PC-9 (cell line): ENCODE data around the gene CPNE4. TPM values are rescaled to one million over a fixed set of nuclear protein-coding genes. Genes with fewer than 3 reads are reported as not detected.

ENCODE experiments used
- BruUV-seq: library from RNA; stranded (reverse); fragments of 400-500 nt; replicated peaks from 2 replicates; lab custom pipeline; 2021; lab: Mats Ljungman, UMichigan
- CTCF ChIA-PET: fragments of 300-600 bp; sonication (Branson Sonifier 250); formaldehyde crosslinking; loops from one replicate; lab custom pipeline; 2022; ENCODE audit warnings: antibody characterized with exemption; lab: Charles Lee
- POLR2A ChIA-PET: fragments of 300-600 bp; sonication (Branson Sonifier 250); formaldehyde crosslinking; loops from one replicate; lab custom pipeline; 2022; ENCODE audit warnings: antibody characterized with exemption; ENCODE audit not compliant: unreplicated experiment; lab: Charles Lee
- DNase-seq, 2 experiments: peaks; one replicate each; pipeline versions ENCODE4 v3.0.0 to v3.0.0-alpha.2; 2015 to 2022; ENCODE audit warnings: mixed read lengths in 1 of 2
- H2AFZ ChIP-seq: fragments of 200-600 bp; sonication (generic); 2 replicates; pipeline ENCODE4 v1.8.1; 2017; ENCODE audit warnings: antibody characterized with exemption
- H3F3A ChIP-seq: fragments of 200-600 bp; sonication (generic); 2 replicates; pipeline ENCODE4 v1.8.1; 2017; ENCODE audit warnings: antibody characterized with exemption, mild to moderate bottlenecking, low read depth; ENCODE audit not compliant: insufficient read depth
- H3K27ac ChIP-seq: fragments of 200-600 bp; sonication (generic); 2 replicates; pipeline ENCODE4 v1.6.1; 2016; ENCODE audit warnings: mixed run types
- H3K27me3 ChIP-seq: fragments of 200-600 bp; sonication (generic); 2 replicates; pipeline ENCODE4 v1.6.1; 2016; ENCODE audit warnings: low read depth, mixed run types; ENCODE audit not compliant: insufficient read depth
- H3K36me3 ChIP-seq: fragments of 200-600 bp; sonication (generic); 2 replicates; pipeline ENCODE4 v1.6.1; 2016; ENCODE audit warnings: low read depth, mixed run types
- H3K4me1 ChIP-seq: fragments of 200-600 bp; sonication (generic); replicated peaks from 2 replicates; pipeline ENCODE4 v1.6.1; 2016; ENCODE audit warnings: mixed run types; ENCODE audit not compliant: insufficient read depth
- H3K4me2 ChIP-seq: fragments of 200-600 bp; sonication (generic); 2 replicates; pipeline ENCODE4 v1.6.1; 2017; ENCODE audit warnings: mixed run types
- H3K4me3 ChIP-seq: fragments of 200-600 bp; sonication (generic); 2 replicates; pipeline ENCODE4 v1.6.1; 2016; ENCODE audit warnings: mixed run types
- H3K79me2 ChIP-seq: fragments of 200-600 bp; sonication (generic); 2 replicates; pipeline ENCODE4 v1.6.1; 2017; ENCODE audit warnings: low read depth, mixed run types
- H3K9me2 ChIP-seq: fragments of 200-600 bp; sonication (generic); 2 replicates; pipeline ENCODE4 v1.8.1; 2017; ENCODE audit warnings: mild to moderate bottlenecking; ENCODE audit not compliant: insufficient read depth
- H3K9me3 ChIP-seq: fragments of 200-600 bp; sonication (generic); 2 replicates; pipeline ENCODE4 v1.8.1; 2016; ENCODE audit warnings: low read depth; ENCODE audit not compliant: insufficient read depth
- H4K20me1 ChIP-seq: fragments of 200-600 bp; sonication (generic); 2 replicates; pipeline ENCODE4 v1.8.1; 2017; ENCODE audit not compliant: insufficient read depth
- EZH2 ChIP-seq: fragments of 200-600 bp; sonication (generic); IDR thresholded peaks from 2 replicates; pipeline ENCODE4 v1.8.0; 2017; ENCODE audit warnings: antibody characterized with exemption, low read depth
- intact Hi-C: fragments of 100-400 bp; cut with micrococcal nuclease; formaldehyde crosslinking; loops from one replicate; pipeline ENCODE4 v1.10.0; 2022; ENCODE audit not compliant: unreplicated experiment
- total RNA-seq: library from RNA; stranded (reverse); gene quantifications from 2 replicates; pipeline ENCODE4 v1.2.3, GENCODE V29; 2021
- TF ChIP-seq, protein P1 (sequence below): fragments of 200-600 bp; sonication (generic); conservative IDR thresholded peaks from 2 replicates; pipeline ENCODE4 v1.6.1; 2017; ENCODE audit warnings: mixed run types, antibody characterized with exemption, mild to moderate bottlenecking, moderate library complexity

The CPNE4 gene
- total RNA-seq, 1 experiment from 2014 or later: 0.22 TPM

DNA sequence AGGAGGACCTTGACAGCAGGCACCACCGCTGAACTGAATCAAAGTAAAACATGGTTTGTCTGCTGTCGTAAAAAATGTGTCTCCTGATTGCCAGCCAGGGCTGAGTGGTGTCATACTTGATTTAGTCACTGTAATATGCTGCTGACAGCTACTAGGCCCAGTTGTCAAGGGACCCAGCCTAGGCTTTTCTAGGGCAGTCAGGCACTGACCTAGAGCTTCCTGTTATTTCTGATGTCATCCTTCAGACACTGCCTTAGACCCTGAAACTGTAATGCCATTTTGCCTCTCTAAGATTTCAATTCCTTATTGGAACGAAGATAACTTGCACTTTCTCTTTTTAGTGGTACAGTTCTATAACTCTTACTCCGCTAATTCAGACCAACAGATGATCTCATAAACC is 529.4 kb downstream of the CPNE4 start:
- H3K36me3 ChIP-seq: peaks cover 9% of the 10 kb centered on the region; the same call in 1 of the 2 replicates
- H3K4me2 ChIP-seq: no peak overlapping the region
- no peaks in the 10 kb centered on the region for H3K9me3 ChIP-seq
- intact Hi-C loops: no loop called here
- H3K4me3 ChIP-seq: no peak overlapping the region
- no peak for DNase-seq
- no peaks in the 10 kb centered on the region for H3K27me3 ChIP-seq
- H4K20me1 ChIP-seq: no peaks in the 10 kb centered on the region
- no peak overlapping the region for H3K27ac ChIP-seq
- no peaks in the 10 kb centered on the region for H3F3A ChIP-seq
- ChIA-PET POLR2A (no interaction called here), CTCF (no interaction called here)
- BruUV-seq: no TSS peak
- H3K9me2 ChIP-seq: no peaks in the 10 kb centered on the region
- peaks cover 19% of the 10 kb centered on the region for H3K4me1 ChIP-seq
- TF ChIP-seq EZH2: no peak
- TF ChIP-seq, protein P1, sequence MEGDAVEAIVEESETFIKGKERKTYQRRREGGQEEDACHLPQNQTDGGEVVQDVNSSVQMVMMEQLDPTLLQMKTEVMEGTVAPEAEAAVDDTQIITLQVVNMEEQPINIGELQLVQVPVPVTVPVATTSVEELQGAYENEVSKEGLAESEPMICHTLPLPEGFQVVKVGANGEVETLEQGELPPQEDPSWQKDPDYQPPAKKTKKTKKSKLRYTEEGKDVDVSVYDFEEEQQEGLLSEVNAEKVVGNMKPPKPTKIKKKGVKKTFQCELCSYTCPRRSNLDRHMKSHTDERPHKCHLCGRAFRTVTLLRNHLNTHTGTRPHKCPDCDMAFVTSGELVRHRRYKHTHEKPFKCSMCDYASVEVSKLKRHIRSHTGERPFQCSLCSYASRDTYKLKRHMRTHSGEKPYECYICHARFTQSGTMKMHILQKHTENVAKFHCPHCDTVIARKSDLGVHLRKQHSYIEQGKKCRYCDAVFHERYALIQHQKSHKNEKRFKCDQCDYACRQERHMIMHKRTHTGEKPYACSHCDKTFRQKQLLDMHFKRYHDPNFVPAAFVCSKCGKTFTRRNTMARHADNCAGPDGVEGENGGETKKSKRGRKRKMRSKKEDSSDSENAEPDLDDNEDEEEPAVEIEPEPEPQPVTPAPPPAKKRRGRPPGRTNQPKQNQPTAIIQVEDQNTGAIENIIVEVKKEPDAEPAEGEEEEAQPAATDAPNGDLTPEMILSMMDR: no peak
- H3K79me2 ChIP-seq: peaks cover 30% of the 10 kb centered on the region
- H2AFZ ChIP-seq: no peak overlapping the region

DNA sequence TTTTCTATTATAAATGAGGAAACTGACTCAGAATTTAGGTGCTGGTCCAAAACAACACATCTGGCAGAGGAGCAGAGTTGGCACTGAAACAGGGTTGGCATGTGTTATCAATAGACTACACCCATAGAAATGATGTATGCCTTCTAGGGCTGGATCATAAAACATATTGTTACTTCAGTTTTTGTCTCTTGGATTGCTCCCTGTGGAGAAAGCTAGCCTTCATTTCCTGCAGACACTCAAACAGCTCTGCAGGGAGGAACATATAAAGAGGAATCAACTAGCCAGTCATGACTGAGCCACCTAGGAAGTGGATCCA is 531.5 kb downstream of the CPNE4 start:
- H3F3A ChIP-seq: no peaks in the 10 kb centered on the region
- H3K27me3 ChIP-seq: no peaks in the 10 kb centered on the region
- H4K20me1 ChIP-seq: no peaks in the 10 kb centered on the region
- intact Hi-C loops: no loop called here
- TF ChIP-seq EZH2: no peak
- TF ChIP-seq, protein P1: no peak
- H3K4me3 ChIP-seq: peak overlapping the region; percentile 78
- peaks cover 23% of the 10 kb centered on the region for H3K36me3 ChIP-seq
- no peaks in the 10 kb centered on the region for H3K9me2 ChIP-seq
- peak overlapping the region; percentile 92 for H3K4me2 ChIP-seq
- no peak for DNase-seq
- POLR2A ChIA-PET: interaction anchor here (0.7 kb wide), 2 partner anchors 32 to 586 kb away, joined by 3 to 4 read pairs; no protein-coding TSS in a partner anchor
- H3K9me3 ChIP-seq: no peaks in the 10 kb centered on the region
- H3K27ac ChIP-seq: no peak overlapping the region
- peaks cover 19% of the 10 kb centered on the region for H3K4me1 ChIP-seq
- BruUV-seq: TSS peak; percentile 34
- CTCF ChIA-PET: no interaction called here
- peaks cover 37% of the 10 kb centered on the region for H3K79me2 ChIP-seq
- H2AFZ ChIP-seq: peak overlapping the region; percentile 94

DNA sequence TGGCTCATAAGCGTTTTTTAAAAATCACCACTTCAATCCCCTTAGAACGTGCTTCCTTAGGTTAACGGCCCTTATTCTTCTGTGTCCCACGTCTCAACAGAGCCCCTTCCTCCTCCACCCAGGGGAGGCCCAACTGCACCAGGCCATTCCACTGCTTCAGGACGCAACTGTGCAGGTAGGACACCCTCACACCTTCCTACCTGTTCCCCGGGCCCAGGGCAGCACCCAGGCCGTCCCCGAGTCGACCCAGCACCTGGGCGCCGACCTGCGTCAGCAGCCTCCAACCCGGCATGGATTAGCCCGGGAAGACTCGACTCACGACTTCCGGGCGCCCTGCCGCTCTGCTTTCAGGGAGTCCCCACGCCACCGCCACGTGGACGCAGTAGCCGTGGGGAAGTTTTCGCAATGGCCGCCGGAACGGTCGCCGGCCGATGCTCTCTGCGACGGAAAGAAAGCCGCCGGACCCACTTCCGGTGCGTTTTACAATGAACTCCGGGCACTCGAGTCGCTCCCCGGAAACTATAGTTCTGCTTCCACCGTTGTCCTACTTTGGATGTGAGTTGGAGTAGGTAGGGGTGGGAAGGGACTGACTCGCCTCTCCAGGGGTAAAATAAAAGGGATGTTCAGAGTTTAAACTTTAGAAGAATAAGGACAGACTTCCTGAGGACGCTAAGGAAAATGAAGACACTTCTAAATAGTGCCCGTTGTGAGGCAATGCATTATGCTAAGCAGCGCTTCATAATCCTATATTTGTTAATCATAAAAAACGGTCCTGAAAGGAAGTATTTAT is 532.1 kb downstream of the CPNE4 start, which contains the start of gene MRPL3:
Gene MRPL3 (minus strand): TSS at position 442 of the 790 bp plus-strand sequence. CDS start 150 bp downstream, at position 292.
- TF ChIP-seq, protein P1: no peak
- TF ChIP-seq EZH2: no peak
- peak within 1 kb of the TSS; percentile 92 for H3K4me2 ChIP-seq
- intact Hi-C loops: no loop called here
- H3K4me1 ChIP-seq: peaks cover 19% of the 10 kb centered on the region
- POLR2A ChIA-PET: no interaction called here
- H2AFZ ChIP-seq: peak within 1 kb of the TSS; percentile 94
- no peaks in the 10 kb centered on the region for H4K20me1 ChIP-seq
- H3K36me3 ChIP-seq: peaks cover 27% of the 10 kb centered on the region
- BruUV-seq: TSS peak; percentile 63
- H3K9me3 ChIP-seq: no peaks in the 10 kb centered on the region
- H3K27me3 ChIP-seq: no peaks in the 10 kb centered on the region
- no peaks in the 10 kb centered on the region for H3K9me2 ChIP-seq
- H3K27ac ChIP-seq: peak within 1 kb of the TSS; percentile 70
- H3K4me3 ChIP-seq: peak within 1 kb of the TSS; percentile 78
- H3K79me2 ChIP-seq: peaks cover 37% of the 10 kb centered on the region
- CTCF ChIA-PET: no interaction called here
- DNase-seq: peak; percentile 71 to 79
- no peaks in the 10 kb centered on the region for H3F3A ChIP-seq
